HEK293 (cell line): ENCODE measurements around the gene MAGI2.

Experiments
- CTCF ChIA-PET: fragments of 350-600 bp; formaldehyde crosslinking; extraction: SDS; loops from one replicate; lab custom pipeline; 2021; ENCODE audit warnings: antibody characterized with exemption; lab: Yijun Ruan, JAX
- POLR2A ChIA-PET: fragments of 300-600 bp; formaldehyde crosslinking; extraction: SDS; loops from one replicate; lab custom pipeline; 2020; ENCODE audit warnings: antibody characterized with exemption, inconsistent platforms; lab: Yijun Ruan, JAX
- H3K27ac ChIP-seq: fragments of 200-500 bp; sonication (Bioruptor generic); 2 replicates; pipeline ENCODE4 v1.5.1; 2014; ENCODE audit warnings: low read depth, low read length, control low read depth, inconsistent platforms; ENCODE audit errors: extremely low read depth
- H3K36me3 ChIP-seq, 2 experiments: fragments of 200-500 bp in 1 of 2; sonication (Bioruptor generic) in 1 of 2; 1 replicate in 1 of 2; 2 replicates in 1 of 2; pipeline ENCODE4 v1.5.1; 2014 to 2017; ENCODE audit warnings: inconsistent platforms in 2 of 2, low read length in 2 of 2; ENCODE audit not compliant: control insufficient read depth in 2 of 2, insufficient read depth in 1 of 2
- H3K4me1 ChIP-seq: fragments of 200-500 bp; sonication (Bioruptor generic); 2 replicates; pipeline ENCODE4 v1.5.1; 2014; ENCODE audit warnings: mild to moderate bottlenecking, low read length, inconsistent platforms; ENCODE audit not compliant: control insufficient read depth, insufficient read depth
- H3K4me3 ChIP-seq: 2 replicates; pipeline ENCODE4 v1.5.1; 2011; ENCODE audit warnings: low read depth, mild to moderate bottlenecking, control low read depth, low read length, moderate library complexity
- H3K9me3 ChIP-seq: fragments of 200-500 bp; sonication (Bioruptor generic); 2 replicates; pipeline ENCODE4 v1.5.1; 2014; ENCODE audit warnings: low read depth, low read length, inconsistent platforms; ENCODE audit not compliant: control insufficient read depth, insufficient read depth
- BCL11A ChIP-seq: fragments of 450-650 bp; formaldehyde crosslinking; IDR thresholded peaks from 2 replicates; pipeline ENCODE4 v1.5.1; 2016; ENCODE audit warnings: low read depth, missing biosample characterization, missing genetic modification characterization
- HIC1 ChIP-seq: fragments of 450-650 bp; formaldehyde crosslinking; IDR thresholded peaks from 2 replicates; pipeline ENCODE4 v1.5.1; 2016; ENCODE audit warnings: missing biosample characterization, missing genetic modification characterization
- KLF16 ChIP-seq: fragments of 450-650 bp; formaldehyde crosslinking; IDR thresholded peaks from 2 replicates; pipeline ENCODE4 v1.5.1; 2017; ENCODE audit warnings: missing biosample characterization, missing genetic modification characterization
- KLF7 ChIP-seq: fragments of 450-650 bp; formaldehyde crosslinking; IDR thresholded peaks from 2 replicates; pipeline ENCODE4 v1.5.1; 2016; ENCODE audit warnings: missing biosample characterization, missing genetic modification characterization, borderline replicate concordance
- PRDM1 ChIP-seq: fragments of 450-650 bp; formaldehyde crosslinking; IDR thresholded peaks from 2 replicates; pipeline ENCODE4; 2016; ENCODE audit warnings: missing biosample characterization, missing genetic modification characterization
- REPIN1 ChIP-seq: fragments of 450-650 bp; formaldehyde crosslinking; IDR thresholded peaks from 2 replicates; pipeline ENCODE4 v1.5.1; 2017; ENCODE audit warnings: missing biosample characterization, missing genetic modification characterization, low read depth
- SP2 ChIP-seq: fragments of 450-650 bp; formaldehyde crosslinking; IDR thresholded peaks from 2 replicates; pipeline ENCODE4 v1.5.1; 2016; ENCODE audit warnings: missing biosample characterization, missing genetic modification characterization
- ZFHX2 ChIP-seq: fragments of 450-650 bp; formaldehyde crosslinking; conservative IDR thresholded peaks from 2 replicates; pipeline ENCODE4 v1.5.1; 2016; ENCODE audit warnings: missing biosample characterization, missing genetic modification characterization
- ZNF114 ChIP-seq: fragments of 450-650 bp; formaldehyde crosslinking; IDR thresholded peaks from 2 replicates; pipeline ENCODE4 v1.5.0; 2017; ENCODE audit warnings: missing biosample characterization, missing genetic modification characterization
- ZNF121 ChIP-seq: fragments of 450-650 bp; formaldehyde crosslinking; IDR thresholded peaks from 2 replicates; pipeline ENCODE4 v1.5.1; 2016; ENCODE audit warnings: missing biosample characterization, missing genetic modification characterization
- ZNF133 ChIP-seq: fragments of 450-650 bp; formaldehyde crosslinking; IDR thresholded peaks from 2 replicates; pipeline ENCODE4 v1.5.1; 2016; ENCODE audit warnings: missing biosample characterization, missing genetic modification characterization
- ZNF146 ChIP-seq: fragments of 450-650 bp; formaldehyde crosslinking; IDR thresholded peaks from 2 replicates; pipeline ENCODE4 v1.5.1; 2016; ENCODE audit warnings: missing biosample characterization, missing genetic modification characterization
- ZNF157 ChIP-seq: fragments of 450-650 bp; formaldehyde crosslinking; IDR thresholded peaks from 2 replicates; pipeline ENCODE4 v1.5.1; 2016; ENCODE audit warnings: missing biosample characterization, missing genetic modification characterization
- ZNF19 ChIP-seq: fragments of 450-650 bp; formaldehyde crosslinking; IDR thresholded peaks from 2 replicates; pipeline ENCODE4; 2016; ENCODE audit warnings: missing biosample characterization, missing genetic modification characterization, low read depth
- ZNF239 ChIP-seq: fragments of 450-650 bp; formaldehyde crosslinking; IDR thresholded peaks from 2 replicates; pipeline ENCODE4 v1.5.1; 2016; ENCODE audit warnings: missing biosample characterization, missing genetic modification characterization
- ZNF488 ChIP-seq: fragments of 450-650 bp; formaldehyde crosslinking; IDR thresholded peaks from 2 replicates; pipeline ENCODE4 v1.5.1; 2016; ENCODE audit warnings: missing biosample characterization, missing genetic modification characterization
- ZNF513 ChIP-seq: fragments of 450-650 bp; IDR thresholded peaks from 2 replicates; pipeline ENCODE4 v1.5.1; 2018; ENCODE audit warnings: missing biosample characterization, missing genetic modification characterization
- ZNF600 ChIP-seq: fragments of 450-650 bp; formaldehyde crosslinking; IDR thresholded peaks from 2 replicates; pipeline ENCODE4 v1.5.1; 2016; ENCODE audit warnings: missing biosample characterization, missing genetic modification characterization
- ZNF621 ChIP-seq: fragments of 450-650 bp; formaldehyde crosslinking; IDR thresholded peaks from 2 replicates; pipeline ENCODE4 v1.5.1; 2017; ENCODE audit warnings: missing biosample characterization, missing genetic modification characterization
- ZNF791 ChIP-seq: fragments of 450-650 bp; formaldehyde crosslinking; IDR thresholded peaks from 2 replicates; pipeline ENCODE4 v1.5.1; 2016; ENCODE audit warnings: missing biosample characterization, missing genetic modification characterization
- TF ChIP-seq, protein P1 (sequence below): fragments of 450-650 bp; formaldehyde crosslinking; optimal IDR thresholded peaks from 2 replicates; pipeline ENCODE3; 2016; ENCODE audit warnings: missing biosample characterization, mild to moderate bottlenecking, missing genetic modification characterization
- TF ChIP-seq, protein P2 (sequence below): fragments of 450-650 bp; formaldehyde crosslinking; IDR thresholded peaks from 2 replicates; pipeline ENCODE4 v1.5.1; 2016; ENCODE audit warnings: missing biosample characterization, missing genetic modification characterization
- TF ChIP-seq, protein P3 (sequence below): fragments of 450-650 bp; formaldehyde crosslinking; IDR thresholded peaks from 2 replicates; pipeline ENCODE4 v1.5.1; 2016; ENCODE audit warnings: missing biosample characterization, missing genetic modification characterization

Gene MAGI2

GRCh38 chr7:78828317-78828716, 625.1 kb downstream of the MAGI2 start:
- H3K4me1 ChIP-seq, result no peaks in the 10 kb centered on the region
- ChIA-PET POLR2A (no interaction called here), CTCF (no interaction called here)
- H3K36me3 ChIP-seq, result no peaks in the 10 kb centered on the region
- no peaks in the 10 kb centered on the region for H3K9me3 ChIP-seq
- H3K4me3 ChIP-seq, result no peak overlapping the region
- TF ChIP-seq, protein P1, sequence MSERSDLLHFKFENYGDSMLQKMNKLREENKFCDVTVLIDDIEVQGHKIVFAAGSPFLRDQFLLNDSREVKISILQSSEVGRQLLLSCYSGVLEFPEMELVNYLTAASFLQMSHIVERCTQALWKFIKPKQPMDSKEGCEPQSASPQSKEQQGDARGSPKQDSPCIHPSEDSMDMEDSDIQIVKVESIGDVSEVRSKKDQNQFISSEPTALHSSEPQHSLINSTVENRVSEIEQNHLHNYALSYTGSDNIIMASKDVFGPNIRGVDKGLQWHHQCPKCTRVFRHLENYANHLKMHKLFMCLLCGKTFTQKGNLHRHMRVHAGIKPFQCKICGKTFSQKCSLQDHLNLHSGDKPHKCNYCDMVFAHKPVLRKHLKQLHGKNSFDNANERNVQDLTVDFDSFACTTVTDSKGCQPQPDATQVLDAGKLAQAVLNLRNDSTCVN (tag by site-specific recombination), result no peak
- TF ChIP-seq KLF16 (tag by site-specific recombination) (no peak), ZNF791 (tag by site-specific recombination) (no peak), KLF7 (tag by site-specific recombination) (no peak), ZNF488 (no peak), ZNF146 (tag by site-specific recombination) (no peak), HIC1 (tag by site-specific recombination) (no peak), ZNF133 (tag by site-specific recombination) (no peak), ZFHX2 (no peak), ZNF157 (tag by site-specific recombination) (no peak), ZNF239 (no peak)
- TF ChIP-seq, protein P2, sequence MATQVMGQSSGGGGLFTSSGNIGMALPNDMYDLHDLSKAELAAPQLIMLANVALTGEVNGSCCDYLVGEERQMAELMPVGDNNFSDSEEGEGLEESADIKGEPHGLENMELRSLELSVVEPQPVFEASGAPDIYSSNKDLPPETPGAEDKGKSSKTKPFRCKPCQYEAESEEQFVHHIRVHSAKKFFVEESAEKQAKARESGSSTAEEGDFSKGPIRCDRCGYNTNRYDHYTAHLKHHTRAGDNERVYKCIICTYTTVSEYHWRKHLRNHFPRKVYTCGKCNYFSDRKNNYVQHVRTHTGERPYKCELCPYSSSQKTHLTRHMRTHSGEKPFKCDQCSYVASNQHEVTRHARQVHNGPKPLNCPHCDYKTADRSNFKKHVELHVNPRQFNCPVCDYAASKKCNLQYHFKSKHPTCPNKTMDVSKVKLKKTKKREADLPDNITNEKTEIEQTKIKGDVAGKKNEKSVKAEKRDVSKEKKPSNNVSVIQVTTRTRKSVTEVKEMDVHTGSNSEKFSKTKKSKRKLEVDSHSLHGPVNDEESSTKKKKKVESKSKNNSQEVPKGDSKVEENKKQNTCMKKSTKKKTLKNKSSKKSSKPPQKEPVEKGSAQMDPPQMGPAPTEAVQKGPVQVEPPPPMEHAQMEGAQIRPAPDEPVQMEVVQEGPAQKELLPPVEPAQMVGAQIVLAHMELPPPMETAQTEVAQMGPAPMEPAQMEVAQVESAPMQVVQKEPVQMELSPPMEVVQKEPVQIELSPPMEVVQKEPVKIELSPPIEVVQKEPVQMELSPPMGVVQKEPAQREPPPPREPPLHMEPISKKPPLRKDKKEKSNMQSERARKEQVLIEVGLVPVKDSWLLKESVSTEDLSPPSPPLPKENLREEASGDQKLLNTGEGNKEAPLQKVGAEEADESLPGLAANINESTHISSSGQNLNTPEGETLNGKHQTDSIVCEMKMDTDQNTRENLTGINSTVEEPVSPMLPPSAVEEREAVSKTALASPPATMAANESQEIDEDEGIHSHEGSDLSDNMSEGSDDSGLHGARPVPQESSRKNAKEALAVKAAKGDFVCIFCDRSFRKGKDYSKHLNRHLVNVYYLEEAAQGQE (tag by site-specific recombination), result no peak
- TF ChIP-seq, protein P3, sequence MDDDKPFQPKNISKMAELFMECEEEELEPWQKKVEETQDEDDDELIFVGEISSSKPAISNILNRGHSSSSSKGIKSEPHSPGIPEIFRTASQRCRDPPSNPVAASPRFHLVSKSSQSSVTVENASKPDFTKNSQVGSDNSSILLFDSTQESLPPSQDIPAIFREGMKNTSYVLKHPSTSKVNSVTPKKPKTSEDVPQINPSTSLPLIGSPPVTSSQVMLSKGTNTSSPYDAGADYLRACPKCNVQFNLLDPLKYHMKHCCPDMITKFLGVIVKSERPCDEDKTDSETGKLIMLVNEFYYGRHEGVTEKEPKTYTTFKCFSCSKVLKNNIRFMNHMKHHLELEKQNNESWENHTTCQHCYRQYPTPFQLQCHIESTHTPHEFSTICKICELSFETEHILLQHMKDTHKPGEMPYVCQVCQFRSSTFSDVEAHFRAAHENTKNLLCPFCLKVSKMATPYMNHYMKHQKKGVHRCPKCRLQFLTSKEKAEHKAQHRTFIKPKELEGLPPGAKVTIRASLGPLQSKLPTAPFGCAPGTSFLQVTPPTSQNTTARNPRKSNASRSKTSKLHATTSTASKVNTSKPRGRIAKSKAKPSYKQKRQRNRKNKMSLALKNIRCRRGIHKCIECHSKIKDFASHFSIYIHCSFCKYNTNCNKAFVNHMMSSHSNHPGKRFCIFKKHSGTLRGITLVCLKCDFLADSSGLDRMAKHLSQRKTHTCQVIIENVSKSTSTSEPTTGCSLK (tag by site-specific recombination), result no peak
- TF ChIP-seq, all 188 proteins: peak for 0
- H3K27ac ChIP-seq, result no peak overlapping the region

- no peaks in the 10 kb centered on the region for H3K9me3 ChIP-seq
- no peak overlapping the region for H3K4me3 ChIP-seq
- no peak overlapping the region for H3K27ac ChIP-seq
- CTCF ChIA-PET, result interaction anchor here (0.9 kb wide), 1 partner anchor 11 kb away, joined by 6 read pairs; no protein-coding TSS in a partner anchor
- H3K36me3 ChIP-seq, result no peaks in the 10 kb centered on the region
- no peaks in the 10 kb centered on the region for H3K4me1 ChIP-seq
- POLR2A ChIA-PET, result no interaction called here
- TF ChIP-seq ZNF488 (no peak), SP2 (no peak), ZNF121 (tag by site-specific recombination) (no peak), ZNF19 (no peak), ZNF114 (no peak), PRDM1 (tag by site-specific recombination) (no peak), ZNF621 (tag by site-specific recombination) (no peak), ZNF600 (tag by site-specific recombination) (no peak), REPIN1 (tag by site-specific recombination) (no peak), BCL11A (tag by site-specific recombination) (no peak), ZNF513 (no peak)
Measured at GRCh38 chr7:78803501-78804127, 649.9 kb downstream of the MAGI2 start.
